ENCODE data around the gene CHIC2.
"Not testable (repeated sequence)": the region's sequence is repeated elsewhere in the genome, so short reads cannot be mapped to it uniquely, and the experiment has no call there.

Gene CHIC2

GRCh38 chr4:54056360-54056759 lies 8.0 kb downstream of the CHIC2 start:
- no peak for DNase-seq

- DNase-seq = no peak
Measured at GRCh38 chr4:54055494-54055893, 8.9 kb downstream of the CHIC2 start.

GRCh38 chr4:54054501-54054900 lies 9.9 kb downstream of the CHIC2 start:
- no peak for DNase-seq

- not testable (repeated sequence) for DNase-seq
Measured at GRCh38 chr4:54053322-54053721, 11.1 kb downstream of the CHIC2 start.

- no peak for DNase-seq
Measured at GRCh38 chr4:54050214-54050904, 14.0 kb downstream of the CHIC2 start.

- DNase-seq = not testable (repeated sequence)
Measured at GRCh38 chr4:54043630-54044029, 20.8 kb downstream of the CHIC2 start.

GRCh38 chr4:54041933-54042332 lies 22.5 kb downstream of the CHIC2 start:
- no peak for DNase-seq

- no peak for DNase-seq
Measured at GRCh38 chr4:54041100-54041499, 23.3 kb downstream of the CHIC2 start.

- DNase-seq = no peak
Measured at GRCh38 chr4:54038056-54038455, 26.3 kb downstream of the CHIC2 start.

GRCh38 chr4:54036184-54036583 lies 28.2 kb downstream of the CHIC2 start:
- no peak for DNase-seq

- no peak for DNase-seq
Measured at GRCh38 chr4:54032558-54033135, 31.8 kb downstream of the CHIC2 start.

- no peak for DNase-seq
Measured at GRCh38 chr4:54027311-54027710, 37.1 kb downstream of the CHIC2 start.

- DNase-seq = no peak
Measured at GRCh38 chr4:54025582-54025981, 38.8 kb downstream of the CHIC2 start.

GRCh38 chr4:54023019-54023418 lies 41.4 kb downstream of the CHIC2 start:
- DNase-seq = not testable (repeated sequence)

- no peak for DNase-seq
Measured at GRCh38 chr4:54017974-54018373, 46.4 kb downstream of the CHIC2 start.

- no peak for DNase-seq
Measured at GRCh38 chr4:54017308-54017707, 47.1 kb downstream of the CHIC2 start.

GRCh38 chr4:54016504-54016903 lies 47.9 kb downstream of the CHIC2 start:
- DNase-seq = no peak

- DNase-seq = no peak
Measured at GRCh38 chr4:54015423-54016030, 48.9 kb downstream of the CHIC2 start.

GRCh38 chr4:54014666-54015160 lies 49.7 kb downstream of the CHIC2 start:
- DNase-seq = no peak

GRCh38 chr4:54011201-54011600 lies 53.2 kb downstream of the CHIC2 start:
- no peak for DNase-seq

- DNase-seq = no peak
Measured at GRCh38 chr4:54006755-54007154, 57.6 kb downstream of the CHIC2 start.

- DNase-seq = no peak
Measured at GRCh38 chr4:54005475-54005874, 58.9 kb downstream of the CHIC2 start.

GRCh38 chr4:54004463-54004862 lies 59.9 kb downstream of the CHIC2 start:
- no peak for DNase-seq

GRCh38 chr4:54001668-54002365 lies 62.6 kb downstream of the CHIC2 start:
- DNase-seq = no peak
